Mesothelial cell of epicardium (in vitro differentiated cells): ENCODE data around the gene CALML4. TPM values are rescaled to one million over a fixed set of nuclear protein-coding genes. Genes with fewer than 3 reads are reported as not detected.
"Not testable (repeated sequence)": the region's sequence is repeated elsewhere in the genome, so short reads cannot be mapped to it uniquely, and the experiment has no call there.

Experiments
- DNase-seq, 2 experiments: peaks; one replicate each; pipeline ENCODE4 v3.0.0; 2021; ENCODE audit warnings: low spot score in 2 of 2; ENCODE audit not compliant: unreplicated experiment in 2 of 2
- H3K27ac Mint-ChIP-seq: 2 replicates; pipeline ENCODE4 v1.8.0; 2021; ENCODE audit warnings: mixed read lengths
- H3K27me3 Mint-ChIP-seq: 2 replicates; pipeline ENCODE4 v1.8.0; 2021; ENCODE audit warnings: low read depth, mixed read lengths
- H3K36me3 Mint-ChIP-seq: 2 replicates; pipeline ENCODE4 v1.8.0; 2021; ENCODE audit warnings: mixed read lengths
- H3K4me1 Mint-ChIP-seq: 2 replicates; pipeline ENCODE4 v1.8.0; 2021; ENCODE audit warnings: mixed read lengths
- H3K4me3 Mint-ChIP-seq: 2 replicates; pipeline ENCODE4 v1.8.0; 2021; ENCODE audit warnings: mild to moderate bottlenecking, moderate library complexity, mixed read lengths
- H3K9me3 Mint-ChIP-seq: 2 replicates; pipeline ENCODE4 v1.8.0; 2021; ENCODE audit warnings: mixed read lengths
- total RNA-seq: library from RNA; stranded (reverse); gene quantifications from 3 replicates; pipeline ENCODE4 v1.2.1, GENCODE V29; 2021
- TF ChIP-seq, protein P1 (sequence below): fragments of 200-600 bp; sonication (generic); IDR thresholded peaks from one replicate; pipeline ENCODE4 v1.5.0; 2021; ENCODE audit warnings: antibody characterized with exemption; ENCODE audit not compliant: unreplicated experiment

The CALML4 gene
- total RNA-seq, 1 donor from 2014 or later = 8.4 TPM

DNA sequence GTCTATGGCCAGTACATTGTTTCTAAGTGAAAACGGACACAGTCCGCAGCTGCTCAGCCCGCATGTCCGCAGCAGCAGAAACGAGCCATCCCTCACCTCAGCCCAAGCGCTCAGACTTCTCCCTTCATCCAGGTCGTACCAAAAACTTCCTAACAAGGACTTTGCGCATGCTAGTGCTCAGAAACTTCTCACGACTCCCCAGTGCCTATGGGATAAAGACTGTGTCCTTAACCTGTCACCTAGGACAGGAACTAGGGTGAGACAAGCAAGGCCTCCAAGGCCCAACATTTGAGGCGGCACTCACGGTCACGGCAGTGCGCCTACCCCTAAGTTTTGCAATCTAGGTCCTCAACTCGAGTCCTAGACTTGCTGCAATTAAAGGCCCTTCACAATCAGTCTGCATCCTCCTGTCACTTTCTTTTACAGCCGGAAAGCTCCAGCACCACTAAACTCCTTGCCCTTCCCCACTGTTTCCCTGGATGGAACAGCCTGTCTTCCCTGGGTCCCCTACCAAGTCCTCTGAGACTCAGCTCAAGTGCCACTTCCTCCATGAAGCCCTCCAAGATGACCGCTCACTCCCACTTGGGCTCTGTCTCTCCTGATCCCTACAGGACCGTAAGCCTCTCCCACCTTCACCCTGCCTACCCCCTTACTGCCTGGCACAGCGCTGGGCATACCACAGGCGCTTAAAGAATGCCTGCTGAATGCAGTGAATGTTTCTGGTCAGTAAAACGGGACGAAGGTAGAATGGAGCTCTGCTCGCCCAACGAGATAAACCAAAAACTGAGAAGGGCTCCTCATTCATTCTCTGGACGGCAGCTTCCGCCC lies 23.2 kb upstream of the CALML4 start:
- H3K4me3 Mint-ChIP-seq = peak overlapping the region; percentile 81
- peaks cover 2% of the 10 kb centered on the region for H3K36me3 Mint-ChIP-seq
- no peak for DNase-seq
- H3K4me1 Mint-ChIP-seq = peaks cover 26% of the 10 kb centered on the region
- no peaks in the 10 kb centered on the region for H3K9me3 Mint-ChIP-seq
- peak overlapping the region; percentile 84 for H3K27ac Mint-ChIP-seq
- H3K27me3 Mint-ChIP-seq = no peaks in the 10 kb centered on the region
- TF ChIP-seq, protein P1, sequence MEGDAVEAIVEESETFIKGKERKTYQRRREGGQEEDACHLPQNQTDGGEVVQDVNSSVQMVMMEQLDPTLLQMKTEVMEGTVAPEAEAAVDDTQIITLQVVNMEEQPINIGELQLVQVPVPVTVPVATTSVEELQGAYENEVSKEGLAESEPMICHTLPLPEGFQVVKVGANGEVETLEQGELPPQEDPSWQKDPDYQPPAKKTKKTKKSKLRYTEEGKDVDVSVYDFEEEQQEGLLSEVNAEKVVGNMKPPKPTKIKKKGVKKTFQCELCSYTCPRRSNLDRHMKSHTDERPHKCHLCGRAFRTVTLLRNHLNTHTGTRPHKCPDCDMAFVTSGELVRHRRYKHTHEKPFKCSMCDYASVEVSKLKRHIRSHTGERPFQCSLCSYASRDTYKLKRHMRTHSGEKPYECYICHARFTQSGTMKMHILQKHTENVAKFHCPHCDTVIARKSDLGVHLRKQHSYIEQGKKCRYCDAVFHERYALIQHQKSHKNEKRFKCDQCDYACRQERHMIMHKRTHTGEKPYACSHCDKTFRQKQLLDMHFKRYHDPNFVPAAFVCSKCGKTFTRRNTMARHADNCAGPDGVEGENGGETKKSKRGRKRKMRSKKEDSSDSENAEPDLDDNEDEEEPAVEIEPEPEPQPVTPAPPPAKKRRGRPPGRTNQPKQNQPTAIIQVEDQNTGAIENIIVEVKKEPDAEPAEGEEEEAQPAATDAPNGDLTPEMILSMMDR = no peak

DNA sequence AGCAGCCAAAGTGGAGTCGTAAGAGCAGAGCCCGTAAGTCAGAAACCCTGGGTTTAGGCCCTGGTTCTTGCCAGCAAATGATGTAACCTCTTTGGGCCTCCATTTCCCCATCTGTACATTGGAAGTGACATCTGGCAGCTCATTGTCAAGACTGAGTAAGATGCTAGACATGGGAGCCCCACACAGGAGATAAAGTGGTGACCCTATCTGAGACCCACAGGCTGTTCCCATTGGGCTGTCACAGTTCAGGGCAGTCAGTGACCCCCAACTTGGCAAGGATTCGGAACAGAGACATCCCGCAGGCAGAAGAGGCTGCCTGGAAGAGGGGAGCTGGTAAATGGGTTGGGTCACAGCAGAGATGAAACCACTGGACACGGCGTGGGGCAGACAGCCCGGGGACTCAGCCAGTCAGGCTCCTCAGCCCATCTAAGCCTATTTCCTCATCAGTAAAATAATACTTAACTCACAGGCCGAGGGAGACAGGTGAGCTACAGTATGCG lies 22.6 kb upstream of the CALML4 start:
- peaks cover 25% of the 10 kb centered on the region for H3K4me1 Mint-ChIP-seq

DNA sequence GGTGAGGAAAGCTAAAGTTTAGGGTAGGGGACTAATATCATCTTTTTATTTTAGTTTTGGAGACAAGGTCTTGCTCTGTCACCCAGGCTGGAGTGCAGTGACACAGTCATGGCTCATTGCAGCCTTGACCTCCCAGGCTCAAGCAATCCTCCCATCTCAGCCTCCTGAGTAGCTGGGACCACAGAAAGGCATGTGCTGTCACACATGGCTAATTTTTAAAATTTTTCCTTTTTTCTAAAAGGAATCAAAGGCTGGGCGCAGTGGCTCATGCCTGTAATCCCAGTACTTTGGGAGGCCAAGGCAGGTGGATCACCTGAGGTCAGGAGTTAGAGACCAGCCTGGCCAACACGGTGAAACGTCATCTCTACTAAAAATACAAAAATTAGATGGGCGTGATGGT lies 20.3 kb upstream of the CALML4 start:
- H3K27me3 Mint-ChIP-seq, H3K9me3 Mint-ChIP-seq, H3K36me3 Mint-ChIP-seq, DNase-seq, H3K4me3 Mint-ChIP-seq, H3K27ac Mint-ChIP-seq: not testable (repeated sequence)
- H3K4me1 Mint-ChIP-seq = peaks cover 22% of the 10 kb centered on the region

More for the DNA sequence above, 22.6 kb upstream of the CALML4 start:
- H3K27ac Mint-ChIP-seq = peak overlapping the region; percentile 22
- no peak for DNase-seq
- H3K4me3 Mint-ChIP-seq = peak overlapping the region; percentile 81
- TF ChIP-seq, protein P1 = no peak
- no peaks in the 10 kb centered on the region for H3K27me3 Mint-ChIP-seq
- H3K9me3 Mint-ChIP-seq = peaks cover 4% of the 10 kb centered on the region
- H3K36me3 Mint-ChIP-seq = peaks cover 6% of the 10 kb centered on the region

DNA sequence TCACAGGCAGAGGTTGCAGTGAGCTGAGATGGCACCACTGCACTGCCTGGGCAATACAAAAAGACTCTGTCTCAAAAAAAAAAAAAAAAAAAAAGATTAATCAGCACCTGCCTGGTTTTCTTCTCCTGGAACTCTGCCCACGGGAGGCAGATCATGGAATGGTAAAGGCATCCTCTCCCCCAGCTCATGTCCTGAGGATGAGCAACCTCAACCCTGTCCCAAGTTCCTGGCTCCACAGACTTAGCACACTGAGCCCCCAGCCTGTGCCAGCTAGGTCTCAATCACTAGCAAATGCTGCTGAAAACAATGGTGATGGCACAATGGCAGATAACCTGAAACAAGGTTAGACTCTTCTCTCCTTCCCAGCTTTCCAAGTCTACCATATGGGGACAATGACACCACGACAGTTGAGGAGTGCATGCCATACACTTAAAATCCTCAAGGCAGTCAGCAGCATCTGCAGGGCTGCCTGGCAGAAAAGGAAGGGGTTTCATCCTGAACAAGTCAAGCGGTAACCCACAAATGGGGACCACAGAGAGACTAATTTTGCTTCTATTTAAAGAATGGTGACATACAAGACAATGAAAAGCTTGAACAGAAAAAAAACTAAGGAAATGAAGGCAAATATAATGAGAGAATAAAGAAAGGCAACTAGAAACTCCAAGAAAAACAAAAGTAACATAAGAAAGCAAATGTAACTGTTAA lies 19.6 kb upstream of the CALML4 start:
- H3K27ac Mint-ChIP-seq = no peak overlapping the region
- no peak overlapping the region for H3K4me3 Mint-ChIP-seq
- peaks cover 4% of the 10 kb centered on the region for H3K9me3 Mint-ChIP-seq
- peaks cover 16% of the 10 kb centered on the region for H3K4me1 Mint-ChIP-seq
- H3K36me3 Mint-ChIP-seq = peaks cover 13% of the 10 kb centered on the region
- H3K27me3 Mint-ChIP-seq = no peaks in the 10 kb centered on the region
- TF ChIP-seq, protein P1 = no peak
- DNase-seq = no peak

DNA sequence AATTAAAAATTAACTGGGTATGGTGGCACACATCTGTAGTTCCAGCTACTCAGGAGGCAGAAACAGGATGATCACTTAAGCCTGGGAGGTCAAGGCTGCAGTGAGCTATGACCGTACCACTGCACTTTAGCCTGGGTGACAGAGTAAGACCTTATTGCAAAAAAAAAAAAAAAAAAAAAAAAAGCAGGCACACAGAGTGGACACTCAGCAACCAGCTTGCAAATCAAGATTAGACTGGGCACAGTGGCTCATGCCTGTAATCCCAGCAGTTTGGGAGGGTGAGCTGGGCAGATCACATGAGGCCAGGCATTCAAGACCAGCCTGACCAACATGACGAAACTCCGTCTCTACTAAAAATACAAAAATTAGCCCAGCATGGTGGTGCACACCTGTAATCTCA lies 19.0 kb upstream of the CALML4 start:
- H3K36me3 Mint-ChIP-seq = peaks cover 13% of the 10 kb centered on the region
- peaks cover 4% of the 10 kb centered on the region for H3K9me3 Mint-ChIP-seq
- no peak overlapping the region for H3K27ac Mint-ChIP-seq
- no peak overlapping the region for H3K4me3 Mint-ChIP-seq
- no peak for DNase-seq
- TF ChIP-seq, protein P1 = no peak
- peaks cover 16% of the 10 kb centered on the region for H3K4me1 Mint-ChIP-seq
- no peaks in the 10 kb centered on the region for H3K27me3 Mint-ChIP-seq

DNA sequence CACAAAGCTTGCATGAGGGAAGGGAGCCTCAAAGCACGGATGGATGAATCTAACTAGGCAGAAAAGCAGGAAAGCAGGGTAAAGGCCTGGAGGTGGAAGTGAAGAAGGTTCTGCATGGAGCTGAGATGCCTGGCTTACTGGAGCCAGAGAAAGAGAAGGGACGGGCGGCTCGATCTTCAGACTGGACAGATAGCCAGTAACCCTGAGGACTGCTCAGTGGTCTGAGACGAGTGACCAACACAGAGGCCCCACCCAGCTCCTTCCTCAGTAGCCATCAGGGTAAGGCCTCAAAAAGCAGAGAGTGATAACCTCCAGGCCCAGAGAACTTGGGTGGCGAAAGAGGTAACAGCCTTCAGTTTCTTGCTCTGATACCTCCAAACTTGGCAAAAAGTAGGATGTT lies 18.0 kb upstream of the CALML4 start:
- Mint-ChIP-seq H3K9me3 (peaks cover 4% of the 10 kb centered on the region), H3K27me3 (no peaks in the 10 kb centered on the region), H3K36me3 (peaks cover 16% of the 10 kb centered on the region), H3K4me1 (peaks cover 9% of the 10 kb centered on the region), H3K27ac (no peak overlapping the region), H3K4me3 (no peak overlapping the region)
- TF ChIP-seq, protein P1 = no peak
- no peak for DNase-seq

DNA sequence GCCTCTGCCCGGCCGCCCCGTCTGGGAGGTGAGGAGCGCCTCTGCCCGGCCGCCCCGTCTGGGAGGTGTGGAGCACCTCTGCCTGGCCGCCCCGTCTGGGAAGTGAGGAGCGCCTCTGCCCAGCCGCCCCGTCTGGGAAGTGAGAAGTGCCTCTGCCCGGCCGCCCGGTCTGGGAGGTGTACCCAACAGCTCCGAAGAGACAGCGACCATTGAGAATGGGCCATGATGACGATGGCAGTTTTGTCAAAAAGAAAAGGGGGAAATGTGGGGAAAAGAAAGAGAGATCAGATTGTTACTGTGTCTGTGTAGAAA lies 17.3 kb upstream of the CALML4 start:
- not testable (repeated sequence) for H3K27ac Mint-ChIP-seq, H3K27me3 Mint-ChIP-seq, DNase-seq, H3K4me3 Mint-ChIP-seq, H3K4me1 Mint-ChIP-seq, H3K9me3 Mint-ChIP-seq
- peaks cover 21% of the 10 kb centered on the region for H3K36me3 Mint-ChIP-seq

DNA sequence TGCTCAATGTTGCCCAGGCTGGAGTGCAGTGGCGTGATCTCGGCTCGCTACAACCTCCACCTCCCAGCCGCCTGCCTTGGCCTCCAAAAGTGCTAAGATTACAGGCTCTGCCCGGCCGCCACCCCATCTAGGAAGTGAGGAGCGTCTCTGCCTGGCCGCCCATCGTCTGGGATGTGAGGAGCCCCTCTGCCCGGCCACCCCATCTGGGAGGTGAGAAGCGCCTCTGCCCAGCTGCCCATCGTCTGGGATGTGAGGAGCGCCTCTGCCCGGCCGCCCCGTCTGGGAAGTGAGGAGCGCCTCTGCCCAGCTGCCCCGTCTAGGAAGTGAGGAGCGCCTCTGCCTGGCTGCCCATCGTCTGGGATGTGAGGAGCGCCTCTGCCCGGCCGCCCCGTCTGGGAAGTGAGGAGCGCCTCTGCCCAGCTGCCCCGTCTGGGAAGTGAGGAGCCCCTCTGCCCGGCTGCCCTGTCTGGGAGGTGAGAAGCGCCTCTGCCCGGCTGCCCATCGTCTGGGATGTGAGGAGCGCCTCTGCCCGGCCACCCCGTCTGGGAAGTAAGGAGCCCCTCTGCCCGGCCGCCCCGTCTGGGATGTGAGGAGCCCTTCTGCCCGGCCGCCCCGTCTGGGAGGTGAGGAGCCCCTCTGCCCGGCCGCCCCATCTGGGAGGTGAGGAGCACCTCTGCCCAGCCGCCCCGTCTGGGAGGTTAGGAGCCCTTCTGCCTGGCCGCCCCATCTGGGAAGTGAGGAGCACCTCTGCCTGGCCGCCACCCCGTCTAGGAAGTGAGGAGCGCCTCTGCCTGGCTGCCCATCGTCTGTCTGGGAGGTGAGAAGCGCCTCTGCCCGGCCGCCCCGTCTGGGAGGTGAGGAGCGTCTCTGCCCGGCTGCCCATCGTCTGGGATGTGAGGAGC lies 16.6 kb upstream of the CALML4 start:
- H3K9me3 Mint-ChIP-seq, H3K27me3 Mint-ChIP-seq, DNase-seq, H3K4me3 Mint-ChIP-seq, H3K4me1 Mint-ChIP-seq, H3K27ac Mint-ChIP-seq: not testable (repeated sequence)
- peaks cover 26% of the 10 kb centered on the region for H3K36me3 Mint-ChIP-seq
